CD4-positive, alpha-beta memory T cell (primary cell): ENCODE measurements around the gene PPP2R2B. TPM values are rescaled to one million over a fixed set of nuclear protein-coding genes. Genes with fewer than 3 reads are reported as not detected.

Experiments
- CTCF ChIA-PET: fragments of 350-600 bp; sonication (Branson Sonifier 250); formaldehyde crosslinking; loops from one replicate; lab custom pipeline; 2021; ENCODE audit warnings: inconsistent platforms; ENCODE audit not compliant: partially characterized antibody; lab: Charles Lee
- POLR2A ChIA-PET: fragments of 350-600 bp; sonication (Branson Sonifier 250); formaldehyde crosslinking; loops from one replicate; lab custom pipeline; 2021; ENCODE audit not compliant: partially characterized antibody; lab: Charles Lee
- DNase-seq, 5 donors: peaks; one replicate each; pipeline versions ENCODE4 v3.0.0 to v3.0.0-alpha.2; 2020 to 2022; ENCODE audit warnings: mixed read lengths in 1 of 5
- H3K27ac ChIP-seq: one replicate; pipeline ENCODE4 v1.7.0; 2013; ENCODE audit warnings: low read depth, low read length
- H3K27me3 ChIP-seq: 2 replicates; pipeline ENCODE4 v1.7.0; 2013; ENCODE audit warnings: mild to moderate bottlenecking, low read length, moderate library complexity; ENCODE audit not compliant: insufficient read depth
- H3K36me3 ChIP-seq: 2 replicates; pipeline ENCODE4 v1.7.0; 2013; ENCODE audit warnings: mild to moderate bottlenecking, low read length, moderate library complexity; ENCODE audit not compliant: insufficient read depth
- H3K4me1 ChIP-seq: 2 replicates; pipeline ENCODE4 v1.7.0; 2013; ENCODE audit warnings: mild to moderate bottlenecking, low read length, moderate library complexity; ENCODE audit not compliant: insufficient read depth
- H3K4me3 ChIP-seq, 2 donors: one replicate each; pipeline ENCODE4 v1.7.0; 2013; ENCODE audit warnings: low read length in 2 of 2, mild to moderate bottlenecking in 1 of 2
- H3K9me3 ChIP-seq, 2 donors: one replicate each; pipeline ENCODE4 v1.7.0; 2013; ENCODE audit warnings: low read length in 2 of 2, control low read depth in 1 of 2; ENCODE audit not compliant: control insufficient read depth in 1 of 2
- H3K27ac Mint-ChIP-seq, 7 donors: one replicate each; pipeline ENCODE4 v1.8.0; 2020 to 2021; ENCODE audit warnings: mixed read lengths in 7 of 7, mild to moderate bottlenecking in 6 of 7, inconsistent platforms in 3 of 7, moderate library complexity in 3 of 7
- H3K27me3 Mint-ChIP-seq, 2 donors: one replicate each; pipeline ENCODE4 v1.8.0; 2020 to 2021; ENCODE audit warnings: mixed read lengths in 2 of 2
- H3K36me3 Mint-ChIP-seq, 2 donors: one replicate each; pipeline ENCODE4 v1.8.0; 2020 to 2021; ENCODE audit warnings: mixed read lengths in 2 of 2, inconsistent platforms in 1 of 2, mild to moderate bottlenecking in 1 of 2
- H3K4me1 Mint-ChIP-seq, 4 donors: one replicate each; pipeline ENCODE4 v1.8.0; 2020 to 2021; ENCODE audit warnings: mixed read lengths in 4 of 4, mild to moderate bottlenecking in 1 of 4
- H3K4me3 Mint-ChIP-seq, 8 donors: one replicate each; pipeline ENCODE4 v1.8.0; 2020 to 2021; ENCODE audit warnings: mixed read lengths in 8 of 8, mild to moderate bottlenecking in 7 of 8, moderate library complexity in 6 of 8, inconsistent platforms in 3 of 8
- H3K9me3 Mint-ChIP-seq, 8 donors: one replicate each; pipeline ENCODE4 v1.8.0; 2020 to 2021; ENCODE audit warnings: mixed read lengths in 8 of 8, mild to moderate bottlenecking in 5 of 8, inconsistent platforms in 3 of 8, moderate library complexity in 1 of 8
- intact Hi-C: fragments of 100-400 bp; cut with micrococcal nuclease; formaldehyde crosslinking; loops from one replicate; pipeline ENCODE4 v1.15.1; 2023
- polyA plus RNA-seq, 2 donors: library from polyadenylated mRNA; unstranded; fragments of 300-500 nt; fragmentation: Illumina TruSeq; gene quantifications; one replicate each; pipeline ENCODE4 v1.2.3, GENCODE V29; 2021
- total RNA-seq, 2 experiments: library from RNA; stranded (reverse); gene quantifications; one replicate each; pipeline ENCODE4 v1.2.3, GENCODE V29; 2021

The PPP2R2B gene
- total and polyA plus RNA-seq, 4 experiments from 2014 or later = 3.1 to 13.0 (median 6.7) TPM

- Mint-ChIP-seq H3K4me1 (peaks cover 24 to 38% (median 31%) of the 10 kb centered on the region in 4 donors), H3K36me3 (peaks cover 0 to 6% of the 10 kb centered on the region in 2 donors), H3K4me3 (no peak overlapping the region), H3K9me3 (peaks cover 0 to 15% (median 3%) of the 10 kb centered on the region in 8 donors), H3K27ac (no peak overlapping the region), H3K27me3 (no peaks in the 10 kb centered on the region)
- intact Hi-C loops = no loop called here
- ChIA-PET CTCF (no interaction called here), POLR2A (no interaction called here)
- Histone ChIP-seq H3K36me3 (no peaks in the 10 kb centered on the region), H3K27me3 (no peaks in the 10 kb centered on the region), H3K9me3 (no peaks in the 10 kb centered on the region), H3K27ac (no peak overlapping the region), H3K4me1 (peaks cover 33% of the 10 kb centered on the region), H3K4me3 (no peak overlapping the region)
- no peak for DNase-seq
Observed at GRCh38 chr5:146748533-146748932, 130.0 kb downstream of the PPP2R2B start.

- H3K27me3 Mint-ChIP-seq = no peaks in the 10 kb centered on the region
- peaks cover 2 to 14% (median 6%) of the 10 kb centered on the region in 4 donors for H3K4me1 Mint-ChIP-seq
- Histone ChIP-seq H3K9me3 (no peaks in the 10 kb centered on the region), H3K4me1 (peaks cover 9% of the 10 kb centered on the region), H3K27ac (no peak overlapping the region), H3K36me3 (no peaks in the 10 kb centered on the region), H3K27me3 (no peaks in the 10 kb centered on the region), H3K4me3 (no peak overlapping the region)
- H3K36me3 Mint-ChIP-seq = no peaks in the 10 kb centered on the region
- no peak overlapping the region for H3K27ac Mint-ChIP-seq
- peaks cover 0 to 8% (median 2%) of the 10 kb centered on the region in 8 donors for H3K9me3 Mint-ChIP-seq
- intact Hi-C loops = no loop called here
- POLR2A ChIA-PET = no interaction called here
- CTCF ChIA-PET = interaction anchor here (1.5 kb wide), 1 partner anchor 8 kb away, joined by 3 read pairs; no protein-coding TSS in a partner anchor
- DNase-seq = no peak
- no peak overlapping the region for H3K4me3 Mint-ChIP-seq
Observed at GRCh38 chr5:146745931-146746577, 132.5 kb downstream of the PPP2R2B start.

GRCh38 chr5:146744068-146744745, 134.3 kb downstream of the PPP2R2B start:
- POLR2A ChIA-PET = no interaction called here
- no peaks in the 10 kb centered on the region for H3K27me3 ChIP-seq
- CTCF ChIA-PET = interaction anchor here (1.4 kb wide), 1 partner anchor 32 kb away, joined by 3 read pairs; no protein-coding TSS in a partner anchor
- H3K36me3 Mint-ChIP-seq = no peaks in the 10 kb centered on the region
- intact Hi-C loops = no loop called here
- no peaks in the 10 kb centered on the region for H3K27me3 Mint-ChIP-seq
- peaks cover 0 to 6% (median under 1%) of the 10 kb centered on the region in 8 donors for H3K9me3 Mint-ChIP-seq
- H3K27ac Mint-ChIP-seq = peak overlapping the region in 1 of 7 donors; percentile 70
- no peaks in the 10 kb centered on the region for H3K36me3 ChIP-seq
- H3K4me3 Mint-ChIP-seq = no peak overlapping the region
- H3K9me3 ChIP-seq = no peaks in the 10 kb centered on the region
- no peak overlapping the region for H3K27ac ChIP-seq
- no peak for DNase-seq
- H3K4me1 ChIP-seq = no peaks in the 10 kb centered on the region
- H3K4me1 Mint-ChIP-seq = peaks cover 0 to 4% (median under 1%) of the 10 kb centered on the region in 4 donors
- H3K4me3 ChIP-seq = no peak overlapping the region

- POLR2A ChIA-PET = no interaction called here
- Mint-ChIP-seq H3K36me3 (peaks cover 0 to 7% of the 10 kb centered on the region in 2 donors), H3K4me1 (no peaks in the 10 kb centered on the region), H3K9me3 (peaks cover 0 to 16% (median 7%) of the 10 kb centered on the region in 8 donors), H3K27ac (no peak overlapping the region), H3K27me3 (no peaks in the 10 kb centered on the region), H3K4me3 (no peak overlapping the region)
- H3K36me3 ChIP-seq = no peaks in the 10 kb centered on the region
- CTCF ChIA-PET = no interaction called here
- intact Hi-C loops = no loop called here
- no peak overlapping the region for H3K27ac ChIP-seq
- no peaks in the 10 kb centered on the region for H3K9me3 ChIP-seq
- H3K4me3 ChIP-seq = no peak overlapping the region
- no peaks in the 10 kb centered on the region for H3K4me1 ChIP-seq
- H3K27me3 ChIP-seq = no peaks in the 10 kb centered on the region
- no peak for DNase-seq
Observed at GRCh38 chr5:146734936-146735577, 143.5 kb downstream of the PPP2R2B start.

DNA sequence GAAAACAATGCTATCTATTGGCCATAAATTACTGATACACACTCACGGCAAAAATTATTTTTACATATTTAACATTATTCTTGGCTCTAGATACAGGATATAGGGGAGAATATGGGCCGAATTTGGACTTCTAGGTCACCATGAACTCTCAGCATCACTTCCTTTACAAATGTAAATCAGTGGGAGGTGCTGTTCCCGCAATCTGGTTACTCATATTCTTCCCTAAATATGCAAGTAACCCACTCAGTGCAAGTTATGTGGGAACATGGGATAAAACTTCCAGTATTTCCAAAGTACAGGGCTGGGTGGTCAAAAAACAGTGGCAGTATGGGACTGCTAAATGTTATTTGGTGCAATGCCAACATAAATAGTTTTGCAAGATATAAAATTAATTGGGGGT, 145.6 kb downstream of the PPP2R2B start:
- intact Hi-C loops = no loop called here
- no peaks in the 10 kb centered on the region for H3K36me3 ChIP-seq
- H3K27me3 Mint-ChIP-seq = no peaks in the 10 kb centered on the region
- no peak overlapping the region for H3K4me3 ChIP-seq
- no peak overlapping the region for H3K27ac Mint-ChIP-seq
- H3K27me3 ChIP-seq = no peaks in the 10 kb centered on the region
- ChIA-PET POLR2A (no interaction called here), CTCF (interaction anchor here (1.2 kb wide), 1 partner anchor 17 kb away, joined by 3 read pairs; no protein-coding TSS in a partner anchor)
- H3K9me3 ChIP-seq = no peaks in the 10 kb centered on the region
- H3K4me1 ChIP-seq = no peaks in the 10 kb centered on the region
- H3K36me3 Mint-ChIP-seq = peaks cover 2 to 17% of the 10 kb centered on the region in 2 donors
- peaks cover 2 to 25% (median 17%) of the 10 kb centered on the region in 8 donors for H3K9me3 Mint-ChIP-seq
- H3K4me1 Mint-ChIP-seq = no peaks in the 10 kb centered on the region
- H3K27ac ChIP-seq = no peak overlapping the region
- no peak for DNase-seq
- H3K4me3 Mint-ChIP-seq = peak overlapping the region in 1 of 8 donors; percentile 38

DNA sequence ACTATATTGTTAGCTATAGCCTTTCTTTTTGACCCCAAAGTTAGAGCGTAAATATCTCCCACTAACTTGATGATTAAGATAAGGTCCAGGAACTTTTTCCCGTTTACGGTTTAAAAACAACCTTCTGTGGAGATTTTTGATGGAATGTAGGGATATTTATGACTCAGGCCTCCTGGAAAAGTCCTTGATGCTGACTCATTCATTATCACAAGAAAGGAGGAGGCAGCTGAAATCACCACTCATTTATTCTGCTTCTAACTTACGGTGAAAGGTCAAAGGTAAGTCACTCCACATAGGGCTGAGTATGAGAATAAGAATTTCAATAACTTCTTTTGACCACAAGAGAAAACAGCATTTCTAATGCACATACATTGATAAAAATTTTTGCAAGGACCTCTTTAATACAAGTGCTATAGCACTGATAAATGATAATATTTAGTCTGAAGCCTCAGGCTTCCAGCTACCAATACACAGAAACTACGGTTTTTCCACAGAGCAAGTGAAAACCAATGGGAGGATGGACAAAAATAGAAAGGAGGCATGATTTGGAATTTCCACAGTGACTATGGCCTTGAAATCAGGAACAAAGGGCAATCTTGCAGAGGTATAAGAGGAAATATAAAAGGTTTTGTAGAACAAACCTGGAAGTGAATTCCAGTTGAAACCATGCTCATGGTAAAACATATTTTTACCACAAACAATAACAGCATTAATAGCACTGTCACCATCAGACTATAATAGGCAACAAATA, 146.5 kb downstream of the PPP2R2B start:
- CTCF ChIA-PET = no interaction called here
- Mint-ChIP-seq H3K27ac (no peak overlapping the region), H3K36me3 (peaks cover 2 to 17% of the 10 kb centered on the region in 2 donors), H3K27me3 (no peaks in the 10 kb centered on the region), H3K4me3 (no peak overlapping the region), H3K4me1 (no peaks in the 10 kb centered on the region), H3K9me3 (peaks cover 4 to 27% (median 17%) of the 10 kb centered on the region in 8 donors)
- Histone ChIP-seq H3K27me3 (no peaks in the 10 kb centered on the region), H3K36me3 (no peaks in the 10 kb centered on the region), H3K9me3 (no peaks in the 10 kb centered on the region), H3K27ac (no peak overlapping the region), H3K4me1 (no peaks in the 10 kb centered on the region), H3K4me3 (no peak overlapping the region)
- POLR2A ChIA-PET = no interaction called here
- DNase-seq = no peak
- intact Hi-C loops = no loop called here
